Trophoblast cell (in vitro differentiated cells and primary cell): ENCODE data around the gene IL21.

Source experiments
- DNase-seq, 2 donors: peaks; one replicate each; pipeline ENCODE4 v3.0.0-alpha.2; 2016
- H2AFZ ChIP-seq: 2 replicates; pipeline ENCODE4 v1.6.1; 2013; ENCODE audit warnings: low read length, moderate library complexity, mild to moderate bottlenecking; ENCODE audit not compliant: insufficient read depth, poor library complexity
- H2AK5ac ChIP-seq: 2 replicates; pipeline ENCODE4 v1.6.1; 2013; ENCODE audit warnings: mild to moderate bottlenecking, low read length
- H2BK120ac ChIP-seq: 2 replicates; pipeline ENCODE4 v1.6.1; 2013; ENCODE audit warnings: low read length, mild to moderate bottlenecking, moderate library complexity; ENCODE audit not compliant: insufficient read depth, poor library complexity
- H2BK12ac ChIP-seq: 2 replicates; pipeline ENCODE4 v1.6.1; 2013; ENCODE audit warnings: mild to moderate bottlenecking, low read length, moderate library complexity
- H2BK5ac ChIP-seq: 2 replicates; pipeline ENCODE4 v1.6.1; 2013; ENCODE audit warnings: low read length, low read depth, moderate library complexity, mild to moderate bottlenecking; ENCODE audit not compliant: poor library complexity
- H3K14ac ChIP-seq: 2 replicates; pipeline ENCODE4 v1.6.1; 2013; ENCODE audit warnings: mild to moderate bottlenecking, low read length
- H3K18ac ChIP-seq: 2 replicates; pipeline ENCODE4 v1.6.1; 2013; ENCODE audit warnings: mild to moderate bottlenecking, low read length
- H3K23ac ChIP-seq: 2 replicates; pipeline ENCODE4 v1.6.1; 2013; ENCODE audit warnings: low read length
- H3K27ac ChIP-seq: 2 replicates; pipeline ENCODE4 v1.5.1; 2013; ENCODE audit warnings: low read depth, mild to moderate bottlenecking, inconsistent platforms, low read length, moderate library complexity
- H3K27me3 ChIP-seq: 2 replicates; pipeline ENCODE4 v1.6.1; 2013; ENCODE audit warnings: inconsistent platforms, mild to moderate bottlenecking, low read length, moderate library complexity; ENCODE audit not compliant: insufficient read depth
- H3K36me3 ChIP-seq, 2 experiments: 1 replicate in 1 of 2; 2 replicates in 1 of 2; pipeline ENCODE4 v1.6.1; 2013; ENCODE audit warnings: low read length in 2 of 2, mild to moderate bottlenecking in 2 of 2, moderate library complexity in 1 of 2; ENCODE audit not compliant: insufficient read depth in 2 of 2, control insufficient read depth in 1 of 2
- H3K4ac ChIP-seq: 2 replicates; pipeline ENCODE4 v1.6.1; 2013; ENCODE audit warnings: low read depth, mild to moderate bottlenecking, low read length, moderate library complexity
- H3K4me1 ChIP-seq, 2 experiments: 1 replicate in 1 of 2; 2 replicates in 1 of 2; pipeline ENCODE4 v1.6.1; 2013; ENCODE audit warnings: low read length in 2 of 2, mild to moderate bottlenecking in 2 of 2, moderate library complexity in 1 of 2; ENCODE audit not compliant: insufficient read depth in 2 of 2, control insufficient read depth in 1 of 2
- H3K4me2 ChIP-seq: 2 replicates; pipeline ENCODE4 v1.6.1; 2013; ENCODE audit warnings: inconsistent platforms, mild to moderate bottlenecking, low read length, moderate library complexity
- H3K4me3 ChIP-seq: 2 replicates; pipeline ENCODE4 v1.5.1; 2013; ENCODE audit warnings: mild to moderate bottlenecking, low read depth, low read length, inconsistent platforms
- H3K79me1 ChIP-seq: one replicate; pipeline ENCODE4 v1.6.1; 2013; ENCODE audit warnings: low read length
- H3K79me2 ChIP-seq: 2 replicates; pipeline ENCODE4 v1.6.1; 2013; ENCODE audit warnings: low read length, mild to moderate bottlenecking; ENCODE audit not compliant: control insufficient read depth, insufficient read depth, poor library complexity
- H3K9ac ChIP-seq: 2 replicates; pipeline ENCODE4 v1.6.1; 2013; ENCODE audit warnings: mild to moderate bottlenecking, low read length
- H3K9me3 ChIP-seq: 2 replicates; pipeline ENCODE4 v1.6.1; 2013; ENCODE audit warnings: low read depth, mild to moderate bottlenecking, control low read depth, inconsistent platforms, low read length; ENCODE audit not compliant: insufficient read depth
- H4K12ac ChIP-seq: 2 replicates; pipeline ENCODE4 v1.6.1; 2013; ENCODE audit warnings: low read depth, mild to moderate bottlenecking, low read length, moderate library complexity
- H4K8ac ChIP-seq: 2 replicates; pipeline ENCODE4 v1.6.1; 2013; ENCODE audit warnings: low read depth, mild to moderate bottlenecking, low read length, moderate library complexity
- H4K91ac ChIP-seq: one replicate; pipeline ENCODE4 v1.6.1; 2013; ENCODE audit warnings: low read depth, mild to moderate bottlenecking, low read length, moderate library complexity
- WGBS: extraction: QIAGEN DNeasy Blood & Tissue Kit; methylation state at CpG from one replicate; pipeline ENCODE4 v1.1.7; 2013; ENCODE audit warnings: missing lambda C conversion rate; ENCODE audit not compliant: insufficient read length, insufficient coverage; ENCODE audit errors: extremely low coverage; 5-methylcytosine and 5-hydroxymethylcytosine counted together

The IL21 gene

GRCh38 chr4:122665161-122665929, 44.5 kb upstream of the IL21 start:
- no peaks in the 10 kb centered on the region for H3K36me3 ChIP-seq

DNA sequence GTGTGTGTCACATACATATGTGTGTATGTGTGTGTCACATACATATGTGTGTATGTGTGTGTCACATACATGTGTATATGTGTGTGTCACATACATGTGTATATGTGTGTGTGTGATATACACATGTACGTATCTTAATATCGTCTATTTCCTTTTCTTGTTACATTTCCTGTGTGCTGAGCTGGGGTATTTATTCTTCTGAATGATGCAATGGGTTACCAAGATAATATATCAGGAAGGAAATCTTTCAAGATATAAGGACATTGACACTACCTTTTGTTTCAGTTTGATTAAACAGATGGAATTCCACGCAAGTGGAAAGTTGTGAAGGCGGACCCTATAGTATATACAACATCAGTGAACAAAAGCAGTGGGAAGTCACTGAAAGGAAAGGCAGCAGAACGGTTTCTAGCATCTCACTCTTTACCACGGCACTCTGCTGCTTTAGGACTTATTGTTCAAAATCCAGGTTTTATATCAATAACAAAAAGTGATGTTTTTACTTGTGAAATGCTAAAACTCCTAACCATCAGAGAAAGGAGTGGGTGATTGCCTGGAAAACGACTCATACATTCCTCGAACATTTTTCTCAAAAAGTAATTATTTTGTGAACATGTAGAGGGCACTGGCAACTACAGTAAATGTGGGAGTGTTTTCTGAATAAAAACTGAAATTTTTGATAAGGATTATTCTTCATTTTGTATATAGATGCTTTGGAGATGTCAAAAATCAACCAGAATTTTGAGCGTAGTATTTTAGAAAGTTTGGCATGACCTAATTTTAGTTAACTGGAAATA, 43.1 kb upstream of the IL21 start:
- Histone ChIP-seq H2BK12ac (no peak overlapping the region), H3K4me1 (peaks cover 3 to 10% of the 10 kb centered on the region in 2 experiments), H3K27me3 (no peaks in the 10 kb centered on the region), H3K27ac (no peak overlapping the region), H4K12ac (no peak overlapping the region), H3K36me3 (no peaks in the 10 kb centered on the region), H3K23ac (no peak overlapping the region), H2BK5ac (no peak overlapping the region), H3K4ac (no peak overlapping the region), H3K4me2 (no peak overlapping the region), H3K9me3 (no peaks in the 10 kb centered on the region), H3K79me2 (no peaks in the 10 kb centered on the region), H3K79me1 (peaks cover 2% of the 10 kb centered on the region), H2AK5ac (no peak overlapping the region), H3K18ac (no peak overlapping the region), H2BK120ac (no peak overlapping the region), H3K14ac (no peak overlapping the region), H2AFZ (no peak overlapping the region), H3K9ac (no peak overlapping the region), H4K91ac (no peak overlapping the region), H3K4me3 (no peak overlapping the region), H4K8ac (no peak overlapping the region)
- no peak for DNase-seq
- WGBS: no CpG with 5 or more reads among the region's 9 CpGs

More at GRCh38 chr4:122665161-122665929, 44.5 kb upstream of the IL21 start:
- Histone ChIP-seq H3K9ac (no peak overlapping the region), H4K8ac (peak overlapping the region; percentile 27), H3K18ac (no peak overlapping the region), H3K79me2 (no peaks in the 10 kb centered on the region), H3K4me1 (peaks cover 3 to 10% of the 10 kb centered on the region in 2 experiments), H4K12ac (no peak overlapping the region), H3K9me3 (no peaks in the 10 kb centered on the region), H3K4ac (no peak overlapping the region), H3K79me1 (peaks cover 6% of the 10 kb centered on the region), H3K14ac (no peak overlapping the region), H2BK12ac (no peak overlapping the region), H3K4me3 (no peak overlapping the region), H3K4me2 (no peak overlapping the region), H3K23ac (no peak overlapping the region), H4K91ac (no peak overlapping the region), H3K27me3 (no peaks in the 10 kb centered on the region), H2AK5ac (no peak overlapping the region), H2BK120ac (no peak overlapping the region), H2BK5ac (no peak overlapping the region), H2AFZ (no peak overlapping the region), H3K27ac (no peak overlapping the region)
- DNase-seq: peak in 1 of 2 donors; percentile 6
- WGBS: no CpG with 5 or more reads among the region's 5 CpGs

GRCh38 chr4:122663291-122663690, 42.4 kb upstream of the IL21 start:
- no CpG with 5 or more reads among the region's 1 CpG for WGBS
- no peak for DNase-seq
- no peak overlapping the region for H3K4ac ChIP-seq
- no peak overlapping the region for H2BK12ac ChIP-seq
- H4K12ac ChIP-seq: no peak overlapping the region
- H4K8ac ChIP-seq: no peak overlapping the region
- no peaks in the 10 kb centered on the region for H3K79me2 ChIP-seq
- no peak overlapping the region for H2AK5ac ChIP-seq
- H3K9ac ChIP-seq: no peak overlapping the region
- H3K14ac ChIP-seq: no peak overlapping the region
- no peaks in the 10 kb centered on the region for H3K36me3 ChIP-seq
- peaks cover 3 to 10% of the 10 kb centered on the region in 2 experiments for H3K4me1 ChIP-seq
- no peaks in the 10 kb centered on the region for H3K9me3 ChIP-seq
- no peak overlapping the region for H3K27ac ChIP-seq
- no peak overlapping the region for H3K4me2 ChIP-seq
- H3K27me3 ChIP-seq: no peaks in the 10 kb centered on the region
- H3K18ac ChIP-seq: no peak overlapping the region
- H2BK120ac ChIP-seq: no peak overlapping the region
- H2AFZ ChIP-seq: no peak overlapping the region
- peaks cover 2% of the 10 kb centered on the region for H3K79me1 ChIP-seq
- H3K4me3 ChIP-seq: no peak overlapping the region
- H3K23ac ChIP-seq: no peak overlapping the region
- no peak overlapping the region for H4K91ac ChIP-seq
- H2BK5ac ChIP-seq: no peak overlapping the region

DNA sequence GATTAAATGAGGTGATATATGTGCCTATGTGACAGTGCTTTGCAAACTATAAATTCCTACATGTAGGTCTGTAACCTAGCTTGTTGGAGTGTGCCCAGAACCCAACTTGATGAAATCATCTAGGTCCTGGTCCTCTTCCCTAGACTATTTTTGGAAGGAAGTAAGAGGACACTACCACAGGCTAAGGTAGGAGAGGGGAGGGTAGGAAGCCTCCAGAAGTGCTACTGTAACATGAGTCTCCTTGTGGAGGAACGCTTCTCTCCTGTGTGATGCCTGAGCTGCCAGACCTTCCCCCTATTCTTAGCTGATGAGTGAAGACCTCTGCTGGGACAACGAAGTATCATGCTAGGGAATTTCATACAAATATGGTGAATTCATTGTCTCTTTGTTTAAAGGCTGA, 41.8 kb upstream of the IL21 start:
- H2AK5ac ChIP-seq: no peak overlapping the region
- no CpG with 5 or more reads among the region's 2 CpGs for WGBS
- H3K9ac ChIP-seq: no peak overlapping the region
- peaks cover 2% of the 10 kb centered on the region for H3K79me1 ChIP-seq
- no peaks in the 10 kb centered on the region for H3K36me3 ChIP-seq
- H3K4me3 ChIP-seq: no peak overlapping the region
- no peak overlapping the region for H4K12ac ChIP-seq
- no peak for DNase-seq
- H4K8ac ChIP-seq: no peak overlapping the region
- peaks cover 3 to 10% of the 10 kb centered on the region in 2 experiments for H3K4me1 ChIP-seq
- H2AFZ ChIP-seq: no peak overlapping the region
- H3K4me2 ChIP-seq: no peak overlapping the region
- no peak overlapping the region for H3K23ac ChIP-seq
- no peak overlapping the region for H4K91ac ChIP-seq
- H3K4ac ChIP-seq: no peak overlapping the region
- H3K27ac ChIP-seq: no peak overlapping the region
- H2BK120ac ChIP-seq: no peak overlapping the region
- H3K18ac ChIP-seq: no peak overlapping the region
- no peak overlapping the region for H3K14ac ChIP-seq
- no peak overlapping the region for H2BK5ac ChIP-seq
- H3K79me2 ChIP-seq: no peaks in the 10 kb centered on the region
- no peaks in the 10 kb centered on the region for H3K27me3 ChIP-seq
- no peaks in the 10 kb centered on the region for H3K9me3 ChIP-seq
- no peak overlapping the region for H2BK12ac ChIP-seq
